Liver (tissue), 3 donors: ENCODE measurements around the gene IFNGR2.

Source experiments
- FOXA1 ChIP-seq: IDR thresholded peaks from 2 replicates; pipeline ENCODE4 v1.6.1; 2016; ENCODE audit warnings: antibody characterized with exemption
- FOXA2 ChIP-seq: IDR thresholded peaks from 2 replicates; pipeline ENCODE4 v1.6.1; 2016; ENCODE audit warnings: antibody characterized with exemption
- GABPA ChIP-seq, 2 donors: IDR thresholded peaks in 1 of 2; conservative IDR thresholded peaks in 1 of 2; 2 replicates each; pipeline ENCODE4 v1.6.1; 2016; ENCODE audit warnings: antibody characterized with exemption in 2 of 2, mild to moderate bottlenecking in 1 of 2, moderate library complexity in 1 of 2
- JUND ChIP-seq, 2 donors: IDR thresholded peaks; 2 replicates each; pipeline ENCODE4 v1.6.1; 2016; ENCODE audit warnings: antibody characterized with exemption in 2 of 2
- REST ChIP-seq: IDR thresholded peaks from 2 replicates; pipeline ENCODE4 v1.6.1; 2016; ENCODE audit warnings: antibody characterized with exemption, mild to moderate bottlenecking
- SP1 ChIP-seq: IDR thresholded peaks from 2 replicates; pipeline ENCODE4 v1.6.1; 2018; ENCODE audit warnings: antibody characterized with exemption, mild to moderate bottlenecking
- TAF1 ChIP-seq: conservative IDR thresholded peaks from 2 replicates; pipeline ENCODE4 v1.6.1; 2016; ENCODE audit warnings: antibody characterized with exemption, mild to moderate bottlenecking
- YY1 ChIP-seq: IDR thresholded peaks from 2 replicates; pipeline ENCODE4 v1.6.1; 2016; ENCODE audit warnings: antibody characterized with exemption, mild to moderate bottlenecking
- ZBTB33 ChIP-seq: IDR thresholded peaks from 2 replicates; pipeline ENCODE4 v1.6.1; 2016; ENCODE audit warnings: antibody characterized with exemption
- TF ChIP-seq, protein P1 (sequence below): fragments of 150-350 bp; IDR thresholded peaks from 2 replicates; pipeline ENCODE4 v1.5.1; 2017; ENCODE audit warnings: improper control_type of control experiment, low read depth, low read length; ENCODE audit not compliant: missing input control
- donor health status: healthy.
- donor health status: healthy.

DNA sequence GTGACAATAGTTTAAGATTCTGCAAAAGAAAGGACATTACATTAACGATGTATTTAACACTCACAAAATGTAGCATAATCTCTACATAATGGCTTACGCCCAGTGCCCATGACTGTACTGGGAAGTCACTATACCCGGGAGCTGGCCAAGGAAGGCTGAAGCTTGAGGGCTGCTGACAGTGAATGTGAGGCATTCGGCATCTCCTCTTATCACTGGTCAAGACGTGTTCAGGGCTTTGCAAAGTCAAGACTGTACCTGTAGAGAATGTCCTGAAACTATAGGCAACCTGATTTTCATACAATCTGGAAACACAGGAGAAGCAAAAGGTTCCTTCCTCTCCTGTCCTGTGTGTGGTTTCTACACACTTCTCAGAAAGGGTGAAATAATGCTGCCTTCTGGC, 12.7 kb upstream of the IFNGR2 start:
- no peak for TF ChIP-seq FOXA1
- TF ChIP-seq, protein P1, sequence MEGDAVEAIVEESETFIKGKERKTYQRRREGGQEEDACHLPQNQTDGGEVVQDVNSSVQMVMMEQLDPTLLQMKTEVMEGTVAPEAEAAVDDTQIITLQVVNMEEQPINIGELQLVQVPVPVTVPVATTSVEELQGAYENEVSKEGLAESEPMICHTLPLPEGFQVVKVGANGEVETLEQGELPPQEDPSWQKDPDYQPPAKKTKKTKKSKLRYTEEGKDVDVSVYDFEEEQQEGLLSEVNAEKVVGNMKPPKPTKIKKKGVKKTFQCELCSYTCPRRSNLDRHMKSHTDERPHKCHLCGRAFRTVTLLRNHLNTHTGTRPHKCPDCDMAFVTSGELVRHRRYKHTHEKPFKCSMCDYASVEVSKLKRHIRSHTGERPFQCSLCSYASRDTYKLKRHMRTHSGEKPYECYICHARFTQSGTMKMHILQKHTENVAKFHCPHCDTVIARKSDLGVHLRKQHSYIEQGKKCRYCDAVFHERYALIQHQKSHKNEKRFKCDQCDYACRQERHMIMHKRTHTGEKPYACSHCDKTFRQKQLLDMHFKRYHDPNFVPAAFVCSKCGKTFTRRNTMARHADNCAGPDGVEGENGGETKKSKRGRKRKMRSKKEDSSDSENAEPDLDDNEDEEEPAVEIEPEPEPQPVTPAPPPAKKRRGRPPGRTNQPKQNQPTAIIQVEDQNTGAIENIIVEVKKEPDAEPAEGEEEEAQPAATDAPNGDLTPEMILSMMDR, result no peak
- TF ChIP-seq FOXA2, result no peak
- TF ChIP-seq TAF1, result no peak
- no peak for TF ChIP-seq JUND (IDR thresholded peaks at IDR 0.05)
- no peak for TF ChIP-seq GABPA (IDR thresholded peaks at IDR 0.05 in 1 of 2, conservative IDR thresholded peaks at IDR 0.05 in 1 of 2)
- TF ChIP-seq SP1, result no peak
- no peak for TF ChIP-seq YY1
- TF ChIP-seq REST, result no peak
- TF ChIP-seq ZBTB33, result no peak
